Endothelial cell (in vitro differentiated cells): ENCODE results near the gene TRIB2. TPM values are rescaled to one million over a fixed set of nuclear protein-coding genes. Genes with fewer than 3 reads are reported as not detected.

Experiments used
- DNase-seq: peaks from one replicate; pipeline ENCODE4 v3.0.0; 2021; ENCODE audit warnings: low spot score
- H3K27ac Mint-ChIP-seq: one replicate; pipeline ENCODE4 v1.8.0; 2021; ENCODE audit warnings: mixed read lengths, inconsistent platforms; ENCODE audit not compliant: unreplicated experiment
- H3K27me3 Mint-ChIP-seq: one replicate; pipeline ENCODE4 v1.8.0; 2021; ENCODE audit warnings: mild to moderate bottlenecking, moderate library complexity, mixed read lengths, inconsistent platforms; ENCODE audit not compliant: unreplicated experiment
- H3K36me3 Mint-ChIP-seq: one replicate; pipeline ENCODE4 v1.8.0; 2021; ENCODE audit warnings: mild to moderate bottlenecking, low read depth, mixed read lengths, inconsistent platforms; ENCODE audit not compliant: unreplicated experiment
- H3K4me1 Mint-ChIP-seq: one replicate; pipeline ENCODE4 v1.8.0; 2021; ENCODE audit warnings: mild to moderate bottlenecking, mixed read lengths, inconsistent platforms; ENCODE audit not compliant: unreplicated experiment
- H3K4me3 Mint-ChIP-seq: one replicate; pipeline ENCODE4 v1.8.0; 2021; ENCODE audit warnings: mild to moderate bottlenecking, mixed read lengths, inconsistent platforms; ENCODE audit not compliant: unreplicated experiment
- H3K9me3 Mint-ChIP-seq: one replicate; pipeline ENCODE4 v1.8.0; 2021; ENCODE audit warnings: mixed read lengths, inconsistent platforms; ENCODE audit not compliant: unreplicated experiment
- total RNA-seq: library from RNA; stranded (reverse); fragmentation: NEBNext Ultra II Directional; extraction: Animal tissue kit (Norgen Biotek cat#: 25700); gene quantifications from one replicate; pipeline ENCODE4 v1.2.1, GENCODE V29; 2021; ENCODE audit not compliant: unreplicated experiment
- TF ChIP-seq, protein P1 (sequence below): fragments of 200-600 bp; sonication (generic); IDR thresholded peaks from one replicate; pipeline ENCODE4 v1.5.0; 2021; ENCODE audit warnings: antibody characterized with exemption; ENCODE audit not compliant: unreplicated experiment

TRIB2 gene
- total RNA-seq, 1 donor from 2014 or later: 10.1 TPM

DNA sequence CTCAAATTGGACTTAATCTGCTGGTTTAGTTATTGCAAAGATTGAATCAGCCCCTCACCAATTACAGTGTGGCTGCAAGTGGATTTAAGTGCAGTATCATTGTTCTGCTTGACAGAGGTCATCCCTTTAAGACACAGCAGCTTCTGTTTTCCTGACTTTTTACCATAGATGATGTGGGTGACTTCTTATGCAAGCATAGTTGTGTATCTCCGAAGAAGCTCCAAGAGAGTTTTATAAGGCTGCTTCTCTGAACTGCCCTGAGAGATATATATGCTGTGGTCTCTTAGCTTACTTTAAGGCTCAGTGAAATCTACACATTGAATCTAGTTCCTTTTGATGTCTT lies 3.5 kb downstream of the TRIB2 start:
- peaks cover 8% of the 10 kb centered on the region for H3K36me3 Mint-ChIP-seq
- no peaks in the 10 kb centered on the region for H3K9me3 Mint-ChIP-seq
- H3K27me3 Mint-ChIP-seq: peaks cover 17% of the 10 kb centered on the region
- DNase-seq: no peak
- peaks cover 26% of the 10 kb centered on the region for H3K4me1 Mint-ChIP-seq
- H3K27ac Mint-ChIP-seq: no peak overlapping the region
- no peak overlapping the region for H3K4me3 Mint-ChIP-seq
- TF ChIP-seq, protein P1, sequence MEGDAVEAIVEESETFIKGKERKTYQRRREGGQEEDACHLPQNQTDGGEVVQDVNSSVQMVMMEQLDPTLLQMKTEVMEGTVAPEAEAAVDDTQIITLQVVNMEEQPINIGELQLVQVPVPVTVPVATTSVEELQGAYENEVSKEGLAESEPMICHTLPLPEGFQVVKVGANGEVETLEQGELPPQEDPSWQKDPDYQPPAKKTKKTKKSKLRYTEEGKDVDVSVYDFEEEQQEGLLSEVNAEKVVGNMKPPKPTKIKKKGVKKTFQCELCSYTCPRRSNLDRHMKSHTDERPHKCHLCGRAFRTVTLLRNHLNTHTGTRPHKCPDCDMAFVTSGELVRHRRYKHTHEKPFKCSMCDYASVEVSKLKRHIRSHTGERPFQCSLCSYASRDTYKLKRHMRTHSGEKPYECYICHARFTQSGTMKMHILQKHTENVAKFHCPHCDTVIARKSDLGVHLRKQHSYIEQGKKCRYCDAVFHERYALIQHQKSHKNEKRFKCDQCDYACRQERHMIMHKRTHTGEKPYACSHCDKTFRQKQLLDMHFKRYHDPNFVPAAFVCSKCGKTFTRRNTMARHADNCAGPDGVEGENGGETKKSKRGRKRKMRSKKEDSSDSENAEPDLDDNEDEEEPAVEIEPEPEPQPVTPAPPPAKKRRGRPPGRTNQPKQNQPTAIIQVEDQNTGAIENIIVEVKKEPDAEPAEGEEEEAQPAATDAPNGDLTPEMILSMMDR: no peak

GRCh38 chr2:12720754-12721378 lies 4.1 kb downstream of the TRIB2 start:
- Mint-ChIP-seq H3K27me3 (peaks cover 12% of the 10 kb centered on the region), H3K27ac (no peak overlapping the region)

DNA sequence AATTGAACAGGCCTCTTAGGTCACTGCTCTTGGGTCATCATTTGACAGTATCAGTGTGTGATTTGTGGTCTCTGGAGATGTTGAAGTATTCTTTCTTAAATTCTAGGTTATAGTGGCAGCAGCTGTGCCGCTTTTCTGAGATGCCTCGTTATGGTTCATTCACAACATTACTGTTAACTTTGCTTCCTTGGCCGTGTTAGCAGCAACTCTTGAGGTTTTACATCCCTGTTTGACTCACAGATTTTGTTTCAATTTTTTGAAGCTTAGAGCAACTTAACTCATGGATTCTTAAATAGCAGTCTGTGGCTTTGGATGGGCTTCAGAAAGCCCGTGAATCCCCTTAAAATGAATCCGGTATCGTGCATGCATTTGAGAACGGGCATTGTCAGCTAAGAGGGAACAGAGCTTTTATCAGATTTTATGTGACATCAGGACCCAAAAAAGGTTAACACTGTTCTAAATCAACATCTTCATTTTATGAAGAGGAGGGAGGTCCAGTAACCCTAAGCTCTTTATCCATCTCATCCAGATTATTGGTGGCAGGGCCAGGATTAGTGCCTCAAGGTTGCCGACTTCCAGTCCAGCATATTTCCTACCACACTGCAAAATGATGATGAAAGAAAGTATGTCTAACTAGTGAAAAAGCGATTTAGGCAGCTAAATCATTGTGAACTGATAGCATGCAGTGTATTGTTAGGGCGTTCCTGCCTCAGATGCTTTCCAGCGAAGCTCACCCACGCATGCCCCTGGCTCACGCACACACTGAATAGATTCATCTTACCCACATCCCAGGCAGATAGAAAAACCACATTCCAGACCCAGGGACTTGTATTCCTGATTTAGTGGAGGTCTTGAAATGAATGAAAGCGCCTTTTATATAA lies 5.1 kb downstream of the TRIB2 start:
- TF ChIP-seq, protein P1: no peak
- Mint-ChIP-seq H3K4me3 (no peak overlapping the region), H3K27ac (no peak overlapping the region), H3K36me3 (peaks cover 8% of the 10 kb centered on the region), H3K27me3 (peaks cover 11% of the 10 kb centered on the region), H3K4me1 (peaks cover 17% of the 10 kb centered on the region), H3K9me3 (no peaks in the 10 kb centered on the region)
- no peak for DNase-seq

More at GRCh38 chr2:12720754-12721378, 4.1 kb downstream of the TRIB2 start:
- no peak for DNase-seq
- TF ChIP-seq, protein P1: no peak
- H3K9me3 Mint-ChIP-seq: no peaks in the 10 kb centered on the region
- no peak overlapping the region for H3K4me3 Mint-ChIP-seq
- H3K4me1 Mint-ChIP-seq: peaks cover 20% of the 10 kb centered on the region
- H3K36me3 Mint-ChIP-seq: peaks cover 8% of the 10 kb centered on the region

DNA sequence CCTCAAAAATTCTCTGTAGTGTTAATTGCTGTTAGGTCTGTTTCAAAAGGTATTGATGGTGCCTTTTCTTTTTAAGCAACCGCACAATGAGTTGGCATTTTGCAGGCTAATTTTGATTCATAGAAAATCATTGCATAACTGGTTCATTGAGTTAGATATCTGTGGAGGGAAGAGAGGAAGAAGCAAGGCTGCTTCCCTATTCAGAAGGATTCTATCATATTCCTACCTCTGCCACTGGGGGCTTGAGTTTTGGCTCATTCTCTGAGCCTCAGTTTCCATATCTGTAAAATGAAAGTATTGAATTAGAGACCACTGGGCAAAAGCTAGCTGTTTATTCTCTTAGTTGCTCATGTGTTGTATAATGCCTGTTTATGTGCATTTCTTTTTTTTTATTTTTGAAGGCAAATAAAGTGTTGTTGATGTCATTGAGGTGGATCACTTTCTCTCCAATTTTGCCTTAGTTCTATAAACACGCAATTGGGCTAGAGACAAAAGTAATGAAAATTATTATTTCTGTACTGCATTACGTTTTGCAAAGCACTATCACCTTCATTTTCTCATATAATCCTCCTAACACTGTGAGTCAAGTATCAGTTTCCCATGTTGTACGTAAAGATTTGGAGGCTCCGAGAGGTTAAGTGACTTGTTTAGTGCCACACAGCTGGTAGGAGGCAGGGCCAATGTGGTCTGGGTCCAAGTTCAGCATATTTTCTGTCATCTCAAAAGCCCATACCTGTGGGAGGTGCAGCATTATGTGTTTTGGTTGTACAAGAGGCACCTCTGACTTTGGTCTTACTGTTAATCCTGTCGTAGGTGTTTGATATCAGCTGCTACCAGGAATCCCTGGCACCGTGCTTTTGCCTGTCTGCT lies 5.9 kb downstream of the TRIB2 start:
- TF ChIP-seq, protein P1: no peak
- H3K36me3 Mint-ChIP-seq: peaks cover 8% of the 10 kb centered on the region
- no peak overlapping the region for H3K27ac Mint-ChIP-seq
- H3K27me3 Mint-ChIP-seq: peaks cover 11% of the 10 kb centered on the region
- peaks cover 17% of the 10 kb centered on the region for H3K4me1 Mint-ChIP-seq
- no peak for DNase-seq
- no peaks in the 10 kb centered on the region for H3K9me3 Mint-ChIP-seq
- no peak overlapping the region for H3K4me3 Mint-ChIP-seq
